GM21381 (cell line): ENCODE results near the gene RUNX3.
"Not testable (repeated sequence)": the region's sequence is repeated elsewhere in the genome, so short reads cannot be mapped to it uniquely, and the experiment has no call there.

Experiments used
- ATAC-seq: cut with Tn5 transposase; IDR thresholded peaks from one replicate; pipeline ENCODE4 v1.9.1; 2021; ENCODE audit warnings: mild to moderate bottlenecking, moderate library complexity; ENCODE audit not compliant: unreplicated experiment

RUNX3 gene

DNA sequence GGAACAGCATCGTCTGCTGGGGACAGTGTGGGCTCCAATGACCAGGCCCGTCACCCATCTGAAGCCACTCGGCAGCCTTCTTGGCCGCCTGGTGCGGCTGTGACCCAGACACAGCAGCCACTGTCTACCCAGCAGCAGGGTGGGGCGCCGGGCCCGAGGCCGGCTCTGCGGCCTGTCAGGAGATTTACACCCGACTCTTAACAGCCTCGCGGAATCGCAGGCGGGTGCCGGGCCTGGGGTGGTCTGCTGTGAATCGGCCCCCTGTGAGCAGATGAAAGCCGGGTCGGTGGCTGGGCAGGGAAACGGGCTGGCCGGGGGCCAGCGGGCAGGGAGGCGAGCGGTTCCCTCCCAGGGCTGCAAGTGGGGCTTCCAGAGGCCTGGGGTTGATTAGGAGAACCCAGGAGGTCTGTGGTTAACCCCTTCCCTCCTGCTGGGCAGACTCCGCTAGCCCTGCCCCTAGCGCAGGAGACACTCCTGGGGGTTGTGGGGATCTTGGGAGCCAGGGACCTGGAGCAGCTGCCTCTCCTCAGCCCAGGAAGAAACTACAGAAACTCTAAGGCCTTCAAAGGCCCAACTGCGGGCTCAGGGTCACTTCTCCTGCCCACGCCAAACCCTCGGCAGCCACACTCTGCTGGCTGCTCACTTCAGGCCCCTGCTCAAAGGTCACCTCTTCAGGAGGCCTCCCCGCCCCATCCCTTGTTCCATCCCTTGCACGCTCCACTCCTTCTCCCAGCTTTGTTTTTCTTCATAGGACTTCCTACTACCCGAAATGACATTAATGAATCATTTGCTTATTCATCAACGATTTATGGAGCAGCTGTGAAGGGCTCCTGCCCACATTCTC lies 15.6 kb downstream of the RUNX3 start:
- no peak for ATAC-seq

DNA sequence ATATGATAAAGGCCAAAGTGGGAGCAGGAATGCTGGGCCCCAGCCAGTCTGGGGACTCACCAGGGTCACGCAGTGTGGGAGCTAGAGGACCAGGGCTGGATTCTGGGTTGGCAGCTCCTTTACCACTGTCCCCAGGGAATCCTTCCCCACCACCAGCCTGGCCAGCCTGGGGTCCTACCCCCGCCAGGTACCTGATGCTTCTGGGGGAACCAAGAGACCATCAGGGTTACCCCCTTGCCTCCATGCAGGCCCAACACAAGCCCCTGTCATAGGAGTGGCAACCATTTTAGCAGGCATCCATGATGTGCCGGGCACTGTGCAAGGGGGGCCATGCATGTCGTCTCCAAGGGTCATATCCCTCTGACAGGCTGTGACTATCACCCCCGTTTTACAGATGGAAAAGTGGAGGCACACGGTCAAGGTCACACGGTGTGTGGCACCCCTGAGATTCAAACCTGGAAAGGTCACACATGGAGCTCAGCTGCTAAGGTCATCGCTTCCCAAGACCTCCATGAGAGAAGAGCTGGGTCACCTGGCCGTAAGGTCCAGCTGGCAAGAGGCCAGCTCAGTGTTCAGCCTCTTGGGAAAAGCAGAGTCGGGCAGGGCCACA lies 16.4 kb downstream of the RUNX3 start:
- no peak for ATAC-seq

GRCh38 chr1:24913274-24913604 lies 16.8 kb downstream of the RUNX3 start:
- no peak for ATAC-seq

- ATAC-seq, result no peak
Observed at GRCh38 chr1:24912376-24913273, 17.5 kb downstream of the RUNX3 start.

DNA sequence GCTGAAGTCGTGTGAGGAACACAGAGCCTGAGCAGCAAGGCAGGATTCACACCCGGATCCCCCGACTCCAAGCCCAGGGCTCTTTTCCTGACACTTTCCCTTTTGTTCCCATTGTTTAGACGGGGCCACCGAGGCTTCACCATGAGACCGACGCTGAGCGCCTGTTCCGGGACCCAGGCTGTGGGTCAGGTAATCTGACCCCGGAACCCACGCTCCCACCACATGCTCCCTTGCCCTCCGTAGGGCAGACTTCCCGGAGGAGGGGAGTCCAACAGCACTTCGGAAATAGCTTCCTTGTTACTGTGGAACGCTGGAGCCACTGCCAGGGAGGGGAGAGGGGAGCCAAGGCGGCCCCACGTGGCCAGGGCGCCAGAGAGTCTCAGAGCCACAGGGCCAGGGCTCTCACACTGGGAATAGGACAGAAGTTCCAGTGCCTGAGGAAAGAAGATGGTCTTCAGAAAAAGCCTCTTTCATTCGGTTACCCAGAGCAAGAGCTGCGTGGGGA lies 18.4 kb downstream of the RUNX3 start:
- no peak for ATAC-seq

GRCh38 chr1:24910751-24911650 lies 19.1 kb downstream of the RUNX3 start:
- ATAC-seq, result no peak

GRCh38 chr1:24910210-24910609 lies 19.9 kb downstream of the RUNX3 start:
- no peak for ATAC-seq

DNA sequence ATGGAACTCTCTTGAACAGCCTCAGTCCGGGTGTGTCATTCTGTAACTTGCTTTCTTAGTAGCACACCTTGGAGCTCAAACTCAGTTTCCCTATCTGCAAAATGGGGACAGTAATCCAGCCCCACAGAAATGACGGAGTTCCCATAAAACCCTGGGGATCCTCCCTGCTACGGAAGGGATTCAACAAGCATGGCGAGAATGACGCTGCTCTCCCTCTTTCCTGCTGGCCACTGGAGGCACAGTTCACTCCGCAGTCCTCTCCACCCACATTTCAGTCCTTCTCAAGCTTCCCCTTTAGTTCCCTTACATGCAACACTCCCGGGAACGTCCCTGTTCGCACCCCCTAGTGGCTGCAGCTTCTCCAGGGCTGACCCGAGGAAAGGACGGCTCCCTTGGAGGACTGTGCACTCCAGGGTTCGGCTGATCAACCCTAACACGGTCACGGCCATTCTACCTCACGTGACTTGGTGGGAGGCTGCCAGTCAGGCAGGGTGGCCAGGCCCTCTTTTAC lies 20.6 kb downstream of the RUNX3 start:
- no peak for ATAC-seq

- ATAC-seq, result no peak
Observed at GRCh38 chr1:24908591-24909259, 21.4 kb downstream of the RUNX3 start.

DNA sequence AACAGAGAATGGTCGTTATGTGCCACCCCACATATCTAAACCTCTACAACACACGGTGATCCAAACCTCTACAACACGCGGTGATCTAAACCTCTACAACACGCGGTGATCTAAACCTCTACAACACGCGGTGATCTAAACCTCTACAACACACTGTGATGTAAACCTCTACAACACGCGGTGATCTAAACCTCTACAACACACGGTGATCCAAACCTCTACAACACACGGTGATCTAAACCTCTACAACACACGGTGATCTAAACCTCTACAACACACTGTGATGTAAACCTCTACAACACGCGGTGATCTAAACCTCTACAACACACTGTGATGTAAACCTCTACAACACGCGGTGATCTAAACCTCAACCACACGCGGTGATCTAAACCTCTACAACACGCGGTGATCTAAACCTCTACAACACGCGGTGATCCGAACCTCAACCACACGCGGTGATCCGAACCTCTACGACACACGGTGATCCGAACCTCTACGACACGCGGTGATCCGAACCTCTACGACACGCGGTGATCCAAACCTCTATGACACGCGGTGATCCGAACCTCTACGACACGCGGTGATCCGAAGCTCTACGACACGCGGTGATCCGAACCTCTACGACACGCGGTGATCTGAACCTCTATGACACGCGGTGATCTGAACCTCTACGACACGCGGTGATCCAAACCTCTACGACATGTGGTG lies 22.3 kb downstream of the RUNX3 start:
- ATAC-seq, result not testable (repeated sequence)

DNA sequence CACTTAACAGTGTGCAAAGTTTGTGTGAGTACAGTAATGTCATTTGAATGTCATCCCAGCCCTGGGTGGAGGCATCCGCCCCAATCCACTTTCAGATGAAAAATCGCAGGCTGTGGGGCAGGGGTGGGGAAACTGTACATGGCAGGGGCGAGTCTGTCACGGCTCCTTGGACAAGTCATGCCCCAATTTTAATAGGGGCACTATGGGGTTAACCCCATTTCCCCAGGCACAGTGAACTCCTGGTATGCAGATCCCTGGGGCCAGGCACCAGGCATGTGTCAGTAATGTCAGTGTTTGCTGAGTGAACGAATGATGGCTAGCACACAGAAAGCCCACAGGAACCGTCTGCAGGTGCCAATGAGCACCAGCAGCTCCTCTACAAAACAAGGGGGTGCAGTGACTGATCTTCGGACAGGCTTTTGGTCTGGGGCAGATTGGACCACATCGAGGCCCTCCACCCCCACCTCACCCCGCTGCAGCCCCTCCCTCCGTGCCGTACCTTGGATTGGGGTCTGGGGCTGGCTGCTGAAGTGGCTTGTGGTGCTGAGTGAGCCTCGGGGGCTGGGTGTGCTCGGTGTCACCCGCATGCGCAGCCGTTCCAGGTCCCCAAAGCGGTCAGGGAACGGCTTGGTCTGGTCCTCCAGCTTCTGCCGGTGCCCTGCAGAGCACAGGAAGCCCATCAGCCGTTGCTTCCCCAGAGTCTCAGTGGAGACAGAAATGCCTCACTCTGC lies 23.2 kb downstream of the RUNX3 start:
- no peak for ATAC-seq

GRCh38 chr1:24905979-24906720 lies 23.9 kb downstream of the RUNX3 start:
- ATAC-seq, result no peak

GRCh38 chr1:24905355-24905978 lies 24.6 kb downstream of the RUNX3 start:
- no peak for ATAC-seq

- ATAC-seq, result no peak
Observed at GRCh38 chr1:24904731-24905354, 25.2 kb downstream of the RUNX3 start.

DNA sequence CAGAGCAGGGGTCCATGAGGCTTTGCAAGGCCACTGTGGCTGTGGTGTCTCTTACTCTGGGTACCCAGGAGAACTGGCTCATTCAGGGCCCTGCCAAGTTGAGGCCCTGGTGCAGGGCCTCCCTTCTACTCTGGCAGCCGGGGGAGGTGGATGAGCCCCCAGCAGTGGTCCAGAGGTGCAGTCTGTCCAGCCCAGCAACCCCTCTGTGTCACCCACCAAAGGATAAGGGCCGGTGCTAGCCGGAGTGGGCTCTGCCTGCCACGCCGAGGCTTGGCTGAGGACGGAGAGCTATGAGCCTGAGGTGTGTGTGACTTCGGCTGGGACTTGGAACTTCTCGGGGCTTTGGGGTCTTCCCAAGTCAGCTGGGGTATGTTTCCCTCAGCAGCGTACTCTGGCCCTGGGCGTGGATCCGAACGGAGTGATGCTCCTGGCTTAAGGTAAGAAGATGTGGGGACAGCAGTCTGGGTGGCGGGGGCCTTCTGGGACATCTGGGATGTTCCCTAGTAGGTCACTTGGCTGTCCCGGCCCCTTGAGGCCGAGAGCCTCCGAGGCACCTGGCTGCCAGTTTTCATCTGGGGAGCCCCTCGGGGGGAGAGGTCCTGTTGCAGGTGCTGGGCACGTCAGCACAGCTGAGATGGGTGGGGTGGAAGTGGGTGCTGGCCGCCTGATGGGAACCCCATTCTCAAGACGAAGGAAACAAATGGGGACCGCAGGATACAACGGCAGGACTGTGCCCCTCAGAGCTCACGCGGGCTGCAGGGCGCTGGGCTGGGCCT lies 25.9 kb downstream of the RUNX3 start:
- ATAC-seq, result no peak

DNA sequence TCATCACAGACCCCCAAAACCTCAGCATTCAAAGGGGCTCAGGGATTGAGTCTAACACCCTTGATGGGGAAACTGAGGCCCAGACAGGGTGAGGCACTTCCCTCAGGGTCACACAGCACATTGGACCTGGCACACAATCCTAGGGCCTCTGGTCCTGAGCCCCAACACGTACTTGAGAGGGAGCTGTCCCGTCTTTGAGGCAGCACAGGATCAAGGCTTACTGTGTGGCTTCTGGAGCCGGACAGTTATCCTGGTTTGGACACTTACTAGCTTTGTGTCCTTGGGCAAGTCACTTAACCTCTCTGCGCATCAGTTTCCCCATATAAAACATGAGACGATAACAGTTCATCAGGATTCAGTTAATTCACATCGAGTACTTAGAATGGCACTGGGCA lies 26.5 kb downstream of the RUNX3 start:
- ATAC-seq, result no peak
